Measurements from ENCODE around the gene SNX21.

Gene SNX21

GRCh38 chr20:45834797-45835161 is 1.2 kb downstream of the SNX21 start:
- Mint-ChIP-seq H3K27me3 (no peaks in the 10 kb centered on the region), H3K36me3 (no peaks in the 10 kb centered on the region), H3K27ac (no peak overlapping the region), H3K9me3 (ENCODE audit: low read depth) (no peaks in the 10 kb centered on the region), H3K4me1 (ENCODE audit: low read depth) (peaks cover 10% of the 10 kb centered on the region), H3K4me3 (peak overlapping the region; percentile 68)

GRCh38 chr20:45835329-45835765 is 1.7 kb downstream of the SNX21 start:
- Mint-ChIP-seq H3K27ac (no peak overlapping the region), H3K4me1 (ENCODE audit: low read depth) (peaks cover 10% of the 10 kb centered on the region), H3K4me3 (peak overlapping the region; percentile 40), H3K36me3 (no peaks in the 10 kb centered on the region), H3K27me3 (no peaks in the 10 kb centered on the region), H3K9me3 (ENCODE audit: low read depth) (no peaks in the 10 kb centered on the region)

GRCh38 chr20:45835825-45836224 is 2.2 kb downstream of the SNX21 start:
- no peaks in the 10 kb centered on the region for H3K36me3 Mint-ChIP-seq
- H3K27me3 Mint-ChIP-seq, result no peaks in the 10 kb centered on the region
- H3K27ac Mint-ChIP-seq, result no peak overlapping the region
- no peak overlapping the region for H3K4me3 Mint-ChIP-seq
- H3K4me1 Mint-ChIP-seq (ENCODE audit: low read depth), result peaks cover 10% of the 10 kb centered on the region
- no peaks in the 10 kb centered on the region for H3K9me3 Mint-ChIP-seq (ENCODE audit: low read depth)

- no peaks in the 10 kb centered on the region for H3K36me3 Mint-ChIP-seq
- H3K9me3 Mint-ChIP-seq (ENCODE audit: low read depth), result no peaks in the 10 kb centered on the region
- peaks cover 10% of the 10 kb centered on the region for H3K4me1 Mint-ChIP-seq (ENCODE audit: low read depth)
- H3K27ac Mint-ChIP-seq, result no peak overlapping the region
- H3K27me3 Mint-ChIP-seq, result no peaks in the 10 kb centered on the region
- H3K4me3 Mint-ChIP-seq, result no peak overlapping the region
These were observed 3.2 kb downstream of the SNX21 start for GRCh38 chr20:45836841-45837240.

GRCh38 chr20:45840700-45841198 is 7.2 kb downstream of the SNX21 start:
- no peaks in the 10 kb centered on the region for H3K9me3 Mint-ChIP-seq (ENCODE audit: low read depth)
- no peaks in the 10 kb centered on the region for H3K36me3 Mint-ChIP-seq
- H3K27ac Mint-ChIP-seq, result no peak overlapping the region
- H3K4me1 Mint-ChIP-seq (ENCODE audit: low read depth), result no peaks in the 10 kb centered on the region
- H3K4me3 Mint-ChIP-seq, result no peak overlapping the region
- no peaks in the 10 kb centered on the region for H3K27me3 Mint-ChIP-seq

DNA sequence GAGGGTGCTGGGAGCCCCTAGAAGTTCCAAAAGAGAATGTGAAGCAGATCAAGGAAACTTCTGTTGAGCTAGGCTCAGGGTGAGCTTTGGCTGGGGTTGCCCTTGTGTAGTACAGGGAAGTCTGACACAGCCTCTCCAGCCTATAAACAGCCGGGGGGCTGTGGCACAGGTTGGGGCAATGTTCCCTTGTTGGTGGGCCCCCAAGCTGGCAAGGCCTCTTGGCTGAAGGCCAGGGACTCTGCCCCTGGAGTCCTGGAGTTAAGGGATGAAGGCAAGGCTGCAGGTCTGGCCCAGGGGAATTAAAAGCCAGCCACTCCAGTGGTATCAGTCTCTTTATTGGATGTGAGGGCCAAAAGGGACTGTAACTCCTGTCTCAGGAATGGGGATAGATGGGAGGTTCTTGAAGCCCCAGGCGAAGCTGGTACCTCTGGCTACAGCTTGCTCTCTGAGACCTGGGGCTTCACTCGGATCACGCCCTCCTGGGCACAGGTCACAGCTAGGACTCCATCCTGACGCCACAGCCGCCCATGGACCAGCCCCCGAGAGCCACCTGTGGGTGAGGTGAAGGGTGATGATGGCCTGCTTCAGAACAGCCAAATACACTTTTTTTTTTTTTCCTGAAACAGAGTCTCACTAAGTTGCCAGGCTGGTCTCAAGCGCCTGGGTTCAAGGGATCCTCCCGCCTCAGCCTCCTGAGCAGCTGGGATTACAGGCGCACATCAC is 8.0 kb downstream of the SNX21 start:
- Mint-ChIP-seq H3K9me3 (ENCODE audit: low read depth) (no peaks in the 10 kb centered on the region), H3K36me3 (no peaks in the 10 kb centered on the region), H3K27ac (no peak overlapping the region), H3K4me3 (no peak overlapping the region), H3K27me3 (no peaks in the 10 kb centered on the region), H3K4me1 (ENCODE audit: low read depth) (no peaks in the 10 kb centered on the region)

GRCh38 chr20:45842169-45842812 is 8.7 kb downstream of the SNX21 start:
- no peaks in the 10 kb centered on the region for H3K4me1 Mint-ChIP-seq (ENCODE audit: low read depth)
- no peaks in the 10 kb centered on the region for H3K27me3 Mint-ChIP-seq
- no peaks in the 10 kb centered on the region for H3K9me3 Mint-ChIP-seq (ENCODE audit: low read depth)
- H3K4me3 Mint-ChIP-seq, result no peak overlapping the region
- H3K36me3 Mint-ChIP-seq, result no peaks in the 10 kb centered on the region
- H3K27ac Mint-ChIP-seq, result no peak overlapping the region

DNA sequence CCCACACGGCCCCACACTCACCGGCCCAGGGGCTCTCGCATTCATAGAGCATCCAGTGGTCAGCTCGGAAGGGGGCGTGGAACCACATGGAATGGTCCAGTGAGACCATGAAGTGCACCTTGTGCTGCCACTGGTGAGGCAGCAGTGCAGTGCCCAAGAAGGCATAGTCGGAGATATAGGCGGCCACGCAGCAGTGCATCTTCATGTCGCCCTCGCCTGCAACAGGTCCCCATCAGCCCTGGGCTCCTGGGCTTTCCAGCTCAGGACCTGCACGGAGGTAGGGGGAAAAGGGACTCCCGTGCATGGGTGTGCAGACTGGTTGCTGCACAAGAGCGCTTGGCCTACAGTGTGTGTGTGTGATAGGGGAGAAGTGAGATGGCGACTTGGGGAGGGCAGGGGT is 9.9 kb downstream of the SNX21 start:
- Mint-ChIP-seq H3K27me3 (no peaks in the 10 kb centered on the region), H3K36me3 (no peaks in the 10 kb centered on the region), H3K9me3 (ENCODE audit: low read depth) (no peaks in the 10 kb centered on the region), H3K4me3 (no peak overlapping the region), H3K27ac (no peak overlapping the region), H3K4me1 (ENCODE audit: low read depth) (no peaks in the 10 kb centered on the region)

DNA sequence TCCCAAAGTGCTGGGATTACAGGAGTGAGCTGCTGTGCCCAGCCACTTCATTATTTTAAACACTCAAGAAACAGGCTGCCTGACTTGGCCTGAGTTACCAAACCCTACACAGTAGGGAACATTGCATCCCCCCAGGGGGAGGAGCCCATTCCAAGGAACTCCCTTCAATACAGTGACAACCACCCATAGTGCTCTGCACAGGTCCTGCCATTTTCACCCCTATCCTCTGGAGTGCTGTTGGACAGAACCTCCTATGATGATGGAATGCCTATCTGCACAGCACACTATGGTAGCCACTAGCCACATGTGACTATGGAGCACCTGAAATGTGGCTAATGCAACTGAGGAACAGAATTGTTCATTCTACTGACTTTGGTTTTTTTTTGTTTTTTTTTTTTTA is 11.9 kb downstream of the SNX21 start:
- Mint-ChIP-seq H3K36me3 (peaks cover 2% of the 10 kb centered on the region), H3K27ac (no peak overlapping the region), H3K27me3 (no peaks in the 10 kb centered on the region), H3K9me3 (ENCODE audit: low read depth) (no peaks in the 10 kb centered on the region), H3K4me1 (ENCODE audit: low read depth) (peaks cover 2% of the 10 kb centered on the region), H3K4me3 (no peak overlapping the region)

- no peak overlapping the region for H3K27ac Mint-ChIP-seq
- peaks cover 3% of the 10 kb centered on the region for H3K4me1 Mint-ChIP-seq (ENCODE audit: low read depth)
- no peak overlapping the region for H3K4me3 Mint-ChIP-seq
- no peaks in the 10 kb centered on the region for H3K9me3 Mint-ChIP-seq (ENCODE audit: low read depth)
- H3K36me3 Mint-ChIP-seq, result peaks cover 7% of the 10 kb centered on the region
- H3K27me3 Mint-ChIP-seq, result no peaks in the 10 kb centered on the region
These were observed 14.8 kb downstream of the SNX21 start for GRCh38 chr20:45848421-45848820.

DNA sequence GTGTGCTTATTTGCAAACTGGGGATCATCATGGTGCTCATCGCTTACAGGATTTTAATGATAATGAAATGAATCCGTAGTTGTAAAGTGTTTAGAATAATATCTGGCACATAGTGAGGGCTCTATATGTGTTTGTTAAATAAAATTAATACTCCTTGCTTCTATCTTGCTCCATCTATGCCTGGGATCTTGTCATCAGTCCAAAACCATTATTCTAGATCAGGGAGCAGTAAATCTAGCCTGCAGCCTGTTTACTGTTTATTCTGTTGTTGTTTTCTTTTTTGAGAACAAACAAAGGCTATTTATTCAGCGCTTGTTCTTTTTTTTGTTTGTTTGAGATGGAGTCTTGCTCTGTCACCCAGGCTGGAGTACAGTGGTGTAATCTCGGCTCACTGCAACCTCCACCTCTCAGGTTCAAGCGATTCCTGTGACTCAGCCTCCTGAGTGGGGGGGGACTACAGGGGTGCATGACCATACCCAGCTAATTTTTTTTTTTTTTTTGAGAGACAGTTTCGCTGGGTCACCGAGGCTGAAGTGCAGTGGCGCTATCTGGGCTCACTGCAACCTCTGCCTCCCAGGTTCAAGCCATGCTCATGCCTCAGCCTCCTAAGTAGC is 15.5 kb downstream of the SNX21 start:
- peaks cover 10% of the 10 kb centered on the region for H3K4me1 Mint-ChIP-seq (ENCODE audit: low read depth)

GRCh38 chr20:45850238-45850637 is 16.6 kb downstream of the SNX21 start:
- Mint-ChIP-seq H3K4me1 (ENCODE audit: low read depth) (peaks cover 18% of the 10 kb centered on the region), H3K36me3 (peaks cover 7% of the 10 kb centered on the region), H3K9me3 (ENCODE audit: low read depth) (no peaks in the 10 kb centered on the region), H3K27ac (peak overlapping the region; percentile 10), H3K4me3 (no peak overlapping the region), H3K27me3 (no peaks in the 10 kb centered on the region)

More for the DNA sequence above, 15.5 kb downstream of the SNX21 start:
- Mint-ChIP-seq H3K27ac (no peak overlapping the region), H3K36me3 (peaks cover 7% of the 10 kb centered on the region), H3K9me3 (ENCODE audit: low read depth) (no peaks in the 10 kb centered on the region), H3K27me3 (no peaks in the 10 kb centered on the region), H3K4me3 (no peak overlapping the region)

DNA sequence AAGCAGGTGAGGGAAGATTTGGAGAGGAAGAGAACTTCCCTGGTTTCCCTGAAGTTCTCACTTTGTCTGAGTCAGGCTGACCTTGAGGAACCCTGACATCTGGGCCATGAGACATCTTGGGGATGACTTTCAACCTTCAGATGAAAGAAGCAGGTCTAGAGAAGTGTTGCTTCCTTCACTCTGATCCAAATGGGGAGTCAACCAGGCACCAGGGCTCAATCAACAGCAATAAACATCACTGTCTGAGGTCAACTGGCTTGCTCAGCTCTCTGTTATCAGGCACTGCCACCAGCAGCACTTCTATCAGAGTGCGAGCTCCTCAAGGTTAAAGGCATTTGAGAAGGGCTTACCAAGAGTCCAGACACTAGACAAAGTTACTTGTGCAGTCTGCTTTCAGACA is 17.3 kb downstream of the SNX21 start:
- Mint-ChIP-seq H3K9me3 (ENCODE audit: low read depth) (no peaks in the 10 kb centered on the region), H3K4me1 (ENCODE audit: low read depth) (peaks cover 24% of the 10 kb centered on the region), H3K27me3 (no peaks in the 10 kb centered on the region), H3K27ac (no peak overlapping the region), H3K4me3 (no peak overlapping the region), H3K36me3 (peaks cover 7% of the 10 kb centered on the region)

- Mint-ChIP-seq H3K9me3 (ENCODE audit: low read depth) (no peaks in the 10 kb centered on the region), H3K4me3 (no peak overlapping the region), H3K36me3 (peaks cover 7% of the 10 kb centered on the region), H3K27me3 (no peaks in the 10 kb centered on the region), H3K27ac (no peak overlapping the region), H3K4me1 (ENCODE audit: low read depth) (peaks cover 28% of the 10 kb centered on the region)
These were observed 17.9 kb downstream of the SNX21 start for GRCh38 chr20:45851501-45851900.

DNA sequence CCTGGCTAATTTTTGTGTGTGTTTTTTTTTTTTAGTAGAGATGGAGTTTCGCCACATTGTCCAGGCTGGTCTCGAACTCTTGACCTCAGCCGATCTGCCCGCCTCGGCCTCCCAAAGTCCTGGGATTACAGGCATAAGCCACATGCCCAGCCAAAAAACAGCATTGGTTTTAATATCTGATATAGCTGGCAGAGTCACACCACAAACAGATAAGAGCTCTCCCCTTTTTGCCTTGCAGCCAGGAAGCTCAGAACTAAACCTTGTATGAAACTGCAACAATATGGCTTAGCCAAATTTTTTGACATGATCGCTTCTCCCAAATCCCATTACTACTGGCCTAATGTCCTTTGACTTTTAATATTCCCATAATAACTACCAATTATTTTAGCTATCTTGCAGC is 18.7 kb downstream of the SNX21 start:
- peaks cover 30% of the 10 kb centered on the region for H3K4me1 Mint-ChIP-seq (ENCODE audit: low read depth)
- no peaks in the 10 kb centered on the region for H3K27me3 Mint-ChIP-seq
- H3K9me3 Mint-ChIP-seq (ENCODE audit: low read depth), result no peaks in the 10 kb centered on the region
- H3K4me3 Mint-ChIP-seq, result no peak overlapping the region
- no peak overlapping the region for H3K27ac Mint-ChIP-seq
- H3K36me3 Mint-ChIP-seq, result peaks cover 7% of the 10 kb centered on the region
